ENCODE results near the gene HPSE. TPM values are rescaled to one million over a fixed set of nuclear protein-coding genes. Genes with fewer than 3 reads are reported as not detected.
A peak's percentile ranks its signal among the peaks of the same experiment; 100 is the strongest.

The HPSE gene
- total RNA-seq, 4 donors from 2014 or later, result 0.05 to 0.42 (median 0.25) TPM

- ATAC-seq, result no peak
- H3K4me3 ChIP-seq, result no peak overlapping the region
- H3K4me1 ChIP-seq, result peaks cover 19 to 22% of the 10 kb centered on the region in 2 donors
- H3K27ac ChIP-seq, result no peak overlapping the region
- no peaks in the 10 kb centered on the region for H3K27me3 ChIP-seq
- no peaks in the 10 kb centered on the region for H3K36me3 ChIP-seq
- intact Hi-C loops (cut with DNase I; ENCODE audit: low total_unique reads) (loop anchor here (5.0 kb wide), 2 partner anchors 181 to 796 kb away; no protein-coding TSS in a partner anchor), in situ Hi-C loops (cut with MboI; ENCODE audit: low sequenced_read_pairs in 4 of 4) (loop anchor here in 3 of 4 donors (25.0 kb wide), 4 partner anchors 171 to 796 kb away; partner anchors contain the start of gene THAP9 (in 2 of the 3))
- H3K9me3 ChIP-seq, result no peaks in the 10 kb centered on the region
- DNase-seq, result no peak
- TF ChIP-seq CTCF (IDR thresholded peaks at IDR 0.05 in 4 of 5, conservative IDR thresholded peaks at IDR 0.05 in 1 of 5) (no peak), POLR2A (IDR thresholded peaks at IDR 0.05) (no peak)
Observed at GRCh38 chr4:83257811-83258210, 76.8 kb downstream of the HPSE start.

- TF ChIP-seq CTCF (IDR thresholded peaks at IDR 0.05 in 4 of 5, conservative IDR thresholded peaks at IDR 0.05 in 1 of 5), result no peak
- Histone ChIP-seq H3K4me3 (no peak overlapping the region), H3K36me3 (no peaks in the 10 kb centered on the region), H3K9me3 (no peaks in the 10 kb centered on the region), H3K4me1 (peaks cover 10 to 13% of the 10 kb centered on the region in 2 donors), H3K27me3 (no peaks in the 10 kb centered on the region), H3K27ac (no peak overlapping the region)
- in situ Hi-C loops (cut with MboI; ENCODE audit: low sequenced_read_pairs in 4 of 4), result loop anchor here in 3 of 4 donors (25.0 kb wide), 4 partner anchors 168 to 793 kb away; partner anchors contain the start of gene THAP9 (in 2 of the 3)
- intact Hi-C loops (cut with DNase I; ENCODE audit: low total_unique reads), result loop anchor here (5.0 kb wide), 2 partner anchors 178 to 793 kb away; no protein-coding TSS in a partner anchor
- DNase-seq (no peak), ATAC-seq (no peak)
Observed at GRCh38 chr4:83255584-83255983, 79.1 kb downstream of the HPSE start.

GRCh38 chr4:83252782-83253405 is 81.8 kb downstream of the HPSE start:
- peaks cover 0 to 7% of the 10 kb centered on the region in 2 donors for H3K4me1 ChIP-seq
- intact Hi-C loops (cut with DNase I; ENCODE audit: low total_unique reads) (no loop called here), in situ Hi-C loops (cut with MboI; ENCODE audit: low sequenced_read_pairs in 4 of 4) (loop anchor here in 3 of 4 donors (25.0 kb wide), 4 partner anchors 166 to 791 kb away; partner anchors contain the start of gene THAP9 (in 2 of the 3))
- H3K27me3 ChIP-seq, result no peaks in the 10 kb centered on the region
- H3K36me3 ChIP-seq, result no peaks in the 10 kb centered on the region
- H3K4me3 ChIP-seq, result no peak overlapping the region
- ATAC-seq, result no peak
- TF ChIP-seq CTCF (IDR thresholded peaks at IDR 0.05 in 4 of 5, conservative IDR thresholded peaks at IDR 0.05 in 1 of 5), result peak in 2 of 5 experiments; percentile 18 to 45
- TF ChIP-seq POLR2A (IDR thresholded peaks at IDR 0.05), result no peak
- DNase-seq, result peak in 1 of 2 donors; percentile 16
- no peak overlapping the region for H3K27ac ChIP-seq
- H3K9me3 ChIP-seq, result no peaks in the 10 kb centered on the region

- no peak for TF ChIP-seq POLR2A (IDR thresholded peaks at IDR 0.05)
- no peak for TF ChIP-seq CTCF (IDR thresholded peaks at IDR 0.05 in 4 of 5, conservative IDR thresholded peaks at IDR 0.05 in 1 of 5)
- ATAC-seq (no peak), DNase-seq (no peak)
- no peaks in the 10 kb centered on the region for H3K36me3 ChIP-seq
- no peak overlapping the region for H3K27ac ChIP-seq
- H3K4me3 ChIP-seq, result no peak overlapping the region
- H3K27me3 ChIP-seq, result no peaks in the 10 kb centered on the region
- H3K4me1 ChIP-seq, result peaks cover 0 to 7% of the 10 kb centered on the region in 2 donors
- in situ Hi-C loops (cut with MboI; ENCODE audit: low sequenced_read_pairs in 4 of 4) (loop anchor here in 3 of 4 donors (25.0 kb wide), 4 partner anchors 164 to 789 kb away; partner anchors contain the start of gene THAP9 (in 2 of the 3)), intact Hi-C loops (cut with DNase I; ENCODE audit: low total_unique reads) (no loop called here)
- no peaks in the 10 kb centered on the region for H3K9me3 ChIP-seq
Observed at GRCh38 chr4:83251447-83251830, 83.2 kb downstream of the HPSE start.
